HepG2 (cell line): Measurements from ENCODE around the gene HIPK4. TPM values are rescaled to one million over a fixed set of nuclear protein-coding genes. Genes with fewer than 3 reads are reported as not detected.

ENCODE experiments used
- AGO2 ChIP-seq: fragments of 200-400 bp; formaldehyde crosslinking; optimal IDR thresholded peaks from 2 replicates; pipeline ENCODE3; 2017; ENCODE audit warnings: mild to moderate bottlenecking, low read depth, low read length, moderate library complexity
- EHMT2 ChIP-seq: fragments of 200-600 bp; sonication (generic); IDR thresholded peaks from 2 replicates; pipeline ENCODE4 v1.7.0; 2017; ENCODE audit warnings: antibody characterized with exemption, low read depth, low read length, borderline replicate concordance
- FOSL2 ChIP-seq: sonication (generic); formaldehyde crosslinking; IDR thresholded peaks from 2 replicates; pipeline ENCODE4 v1.4.0; 2020; ENCODE audit warnings: missing genetic modification reagents
- IRF1 ChIP-seq: sonication (generic); formaldehyde crosslinking; IDR thresholded peaks from 2 replicates; pipeline ENCODE4 v1.4.0; 2020; ENCODE audit warnings: low read depth, mild to moderate bottlenecking, missing genetic modification reagents
- KDM5B ChIP-seq: sonication (generic); formaldehyde crosslinking; IDR thresholded peaks from 2 replicates; pipeline ENCODE4 v1.4.0; 2020; ENCODE audit warnings: missing genetic modification reagents, mild to moderate bottlenecking, borderline replicate concordance
- NCOR1 ChIP-seq: fragments of 200-600 bp; sonication (generic); IDR thresholded peaks from 2 replicates; pipeline ENCODE4 v1.7.0; 2017; ENCODE audit warnings: antibody characterized with exemption, low read length, borderline replicate concordance
- NR2F6 ChIP-seq, 2 experiments: IDR thresholded peaks; 2 replicates each; pipeline ENCODE4 v1.6.1; 2016; ENCODE audit warnings: antibody characterized with exemption in 1 of 2, mild to moderate bottlenecking in 1 of 2
- PREB ChIP-seq: sonication (generic); formaldehyde crosslinking; IDR thresholded peaks from 2 replicates; pipeline ENCODE4 v1.4.0; 2020; ENCODE audit warnings: missing genetic modification reagents
- ZNF234 ChIP-seq: sonication (generic); formaldehyde crosslinking; conservative IDR thresholded peaks from 2 replicates; pipeline ENCODE4 v1.5.1; 2020; ENCODE audit warnings: mild to moderate bottlenecking, missing genetic modification reagents
- ZNF24 ChIP-seq: fragments of 450-650 bp; IDR thresholded peaks from 2 replicates; pipeline ENCODE4 v1.6.1; 2017; ENCODE audit warnings: antibody characterized with exemption, mild to moderate bottlenecking
- ZNF432 ChIP-seq: sonication (generic); formaldehyde crosslinking; IDR thresholded peaks from 2 replicates; pipeline ENCODE4 v1.5.0; 2020; ENCODE audit warnings: missing genetic modification reagents, mild to moderate bottlenecking, borderline replicate concordance
- ZNF687 ChIP-seq: sonication (generic); formaldehyde crosslinking; IDR thresholded peaks from 2 replicates; pipeline ENCODE4 v1.5.1; 2020; ENCODE audit warnings: mild to moderate bottlenecking, missing genetic modification reagents, moderate library complexity
- ZNF75D ChIP-seq: sonication (generic); formaldehyde crosslinking; IDR thresholded peaks from 2 replicates; pipeline ENCODE4 v1.8.1; 2023; ENCODE audit warnings: missing genetic modification reagents, mild to moderate bottlenecking, borderline replicate concordance
- ZNF788 ChIP-seq: sonication (generic); formaldehyde crosslinking; IDR thresholded peaks from 2 replicates; pipeline ENCODE4 v1.5.0; 2020; ENCODE audit warnings: mild to moderate bottlenecking, missing genetic modification reagents, borderline replicate concordance
- polyA plus RNA-seq, 8 experiments: library from polyadenylated mRNA; depleted of rRNA in 3 of 8; stranded (reverse) in 7 of 8; unstranded in 1 of 8; fragments of >200 nt; fragmentation: Illumina TruSeq in 4 of 8; extraction: Trizol in 4 of 8; gene quantifications; 2 replicates each; pipeline versions ENCODE4 v1.2.1 to v1.2.3, GENCODE V29; 2011 to 2016; ENCODE audit warnings: low read depth in 4 of 8, missing spikeins in 1 of 8, mixed read lengths in 1 of 8; ENCODE audit not compliant: insufficient read depth in 1 of 8
- total RNA-seq, 5 experiments: library from RNA; depleted of rRNA; stranded (reverse); fragments of >200 nt; fragmentation: Illumina TruSeq; extraction: Trizol; gene quantifications; 2 replicates each; pipeline ENCODE4 v1.2.3, GENCODE V29; 2016; ENCODE audit warnings: low read depth in 1 of 5
- TF ChIP-seq, protein P1 (sequence below): sonication (generic); formaldehyde crosslinking; IDR thresholded peaks from 2 replicates; pipeline ENCODE4 v1.4.0; 2020; ENCODE audit warnings: missing genetic modification reagents
- TF ChIP-seq, protein P2 (sequence below): sonication (generic); formaldehyde crosslinking; IDR thresholded peaks from 2 replicates; pipeline ENCODE4 v1.5.0; 2020; ENCODE audit warnings: mild to moderate bottlenecking, missing genetic modification reagents

Gene HIPK4
- total and polyA plus RNA-seq, 2 of the 13 experiments (the other 11 are each of a cell fraction or from before 2014, with no cell fraction given): 0.03 TPM; not detected in 1

GRCh38 chr19:40407714-40408597 lies 18.0 kb upstream of the HIPK4 start (continued):
- TF ChIP-seq, protein P1, sequence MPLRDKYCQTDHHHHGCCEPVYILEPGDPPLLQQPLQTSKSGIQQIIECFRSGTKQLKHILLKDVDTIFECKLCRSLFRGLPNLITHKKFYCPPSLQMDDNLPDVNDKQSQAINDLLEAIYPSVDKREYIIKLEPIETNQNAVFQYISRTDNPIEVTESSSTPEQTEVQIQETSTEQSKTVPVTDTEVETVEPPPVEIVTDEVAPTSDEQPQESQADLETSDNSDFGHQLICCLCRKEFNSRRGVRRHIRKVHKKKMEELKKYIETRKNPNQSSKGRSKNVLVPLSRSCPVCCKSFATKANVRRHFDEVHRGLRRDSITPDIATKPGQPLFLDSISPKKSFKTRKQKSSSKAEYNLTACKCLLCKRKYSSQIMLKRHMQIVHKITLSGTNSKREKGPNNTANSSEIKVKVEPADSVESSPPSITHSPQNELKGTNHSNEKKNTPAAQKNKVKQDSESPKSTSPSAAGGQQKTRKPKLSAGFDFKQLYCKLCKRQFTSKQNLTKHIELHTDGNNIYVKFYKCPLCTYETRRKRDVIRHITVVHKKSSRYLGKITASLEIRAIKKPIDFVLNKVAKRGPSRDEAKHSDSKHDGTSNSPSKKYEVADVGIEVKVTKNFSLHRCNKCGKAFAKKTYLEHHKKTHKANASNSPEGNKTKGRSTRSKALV (CRISPR knock-in tag): no peak
- no peak for TF ChIP-seq ZNF432 (CRISPR knock-in tag)
- TF ChIP-seq NCOR1: no peak
- TF ChIP-seq PREB (CRISPR knock-in tag): no peak
- TF ChIP-seq NR2F6 (IDR thresholded peaks at IDR 0.05): no peak
- no peak for TF ChIP-seq NR2F6 (CRISPR knock-in tag; IDR thresholded peaks at IDR 0.05)
- no peak for TF ChIP-seq IRF1
- no peak for TF ChIP-seq ZNF24
- TF ChIP-seq, protein P2, sequence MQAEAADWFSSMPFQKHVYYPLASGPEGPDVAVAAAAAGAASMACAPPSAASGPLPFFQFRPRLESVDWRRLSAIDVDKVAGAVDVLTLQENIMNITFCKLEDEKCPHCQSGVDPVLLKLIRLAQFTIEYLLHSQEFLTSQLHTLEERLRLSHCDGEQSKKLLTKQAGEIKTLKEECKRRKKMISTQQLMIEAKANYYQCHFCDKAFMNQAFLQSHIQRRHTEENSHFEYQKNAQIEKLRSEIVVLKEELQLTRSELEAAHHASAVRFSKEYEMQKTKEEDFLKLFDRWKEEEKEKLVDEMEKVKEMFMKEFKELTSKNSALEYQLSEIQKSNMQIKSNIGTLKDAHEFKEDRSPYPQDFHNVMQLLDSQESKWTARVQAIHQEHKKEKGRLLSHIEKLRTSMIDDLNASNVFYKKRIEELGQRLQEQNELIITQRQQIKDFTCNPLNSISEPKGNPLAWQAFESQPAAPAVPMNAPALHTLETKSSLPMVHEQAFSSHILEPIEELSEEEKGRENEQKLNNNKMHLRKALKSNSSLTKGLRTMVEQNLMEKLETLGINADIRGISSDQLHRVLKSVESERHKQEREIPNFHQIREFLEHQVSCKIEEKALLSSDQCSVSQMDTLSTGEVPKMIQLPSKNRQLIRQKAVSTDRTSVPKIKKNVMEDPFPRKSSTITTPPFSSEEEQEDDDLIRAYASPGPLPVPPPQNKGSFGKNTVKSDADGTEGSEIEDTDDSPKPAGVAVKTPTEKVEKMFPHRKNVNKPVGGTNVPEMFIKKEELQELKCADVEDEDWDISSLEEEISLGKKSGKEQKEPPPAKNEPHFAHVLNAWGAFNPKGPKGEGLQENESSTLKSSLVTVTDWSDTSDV: no peak
- no peak for TF ChIP-seq EHMT2
- no peak for TF ChIP-seq ZNF234 (CRISPR knock-in tag)
- TF ChIP-seq KDM5B (CRISPR knock-in tag): no peak
- no peak for TF ChIP-seq ZNF75D (CRISPR knock-in tag)
- 0 out of 2 replicates have a peak, but pooled peaks have one; percentile 19 for TF ChIP-seq FOSL2 (CRISPR knock-in tag)
- TF ChIP-seq ZNF788 (CRISPR knock-in tag): no peak
- peak; percentile 18; the same call in 1 of the 2 replicates for TF ChIP-seq ZNF687 (CRISPR knock-in tag)
- TF ChIP-seq AGO2: no peak
